Stimulated activated CD4-positive, alpha-beta T cell treated with anti-CD3 and anti-CD28 coated beads, TNF-alpha, amount 100 ng/mL, for 24 hours (primary cell): ENCODE measurements around the gene KAT8.
A peak's percentile ranks its signal among the peaks of the same experiment; 100 is the strongest.
"Not testable (repeated sequence)": the region's sequence is repeated elsewhere in the genome, so short reads cannot be mapped to it uniquely, and the experiment has no call there.

Experiments used
- DNase-seq, 3 experiments: peaks; one replicate each; pipeline ENCODE4 v3.0.0-alpha.2; 2020; ENCODE audit warnings: low read depth in 3 of 3

KAT8 gene

DNA sequence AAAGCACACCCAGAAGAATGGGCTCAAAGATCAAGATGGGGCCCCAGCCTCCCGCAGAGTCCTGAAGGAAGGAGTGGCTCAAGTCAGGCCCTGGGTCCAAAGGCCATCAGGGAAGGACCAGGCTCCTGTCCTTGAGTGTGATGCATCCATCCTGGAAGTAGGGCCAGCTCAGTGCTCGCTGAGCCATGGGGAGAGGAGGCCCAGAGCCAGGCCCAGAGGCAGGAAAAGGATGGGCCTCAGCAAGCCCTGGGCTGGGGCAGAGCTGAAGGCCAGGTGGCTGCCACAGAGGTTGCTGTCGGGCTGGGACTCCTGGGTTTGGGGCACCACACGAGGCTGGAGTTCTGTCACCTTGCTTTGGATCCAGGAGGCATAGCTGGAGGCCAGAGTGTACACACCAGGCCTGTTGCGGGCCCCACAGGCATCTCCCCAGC is 14.4 kb downstream of the KAT8 start:
- DNase-seq = no peak

DNA sequence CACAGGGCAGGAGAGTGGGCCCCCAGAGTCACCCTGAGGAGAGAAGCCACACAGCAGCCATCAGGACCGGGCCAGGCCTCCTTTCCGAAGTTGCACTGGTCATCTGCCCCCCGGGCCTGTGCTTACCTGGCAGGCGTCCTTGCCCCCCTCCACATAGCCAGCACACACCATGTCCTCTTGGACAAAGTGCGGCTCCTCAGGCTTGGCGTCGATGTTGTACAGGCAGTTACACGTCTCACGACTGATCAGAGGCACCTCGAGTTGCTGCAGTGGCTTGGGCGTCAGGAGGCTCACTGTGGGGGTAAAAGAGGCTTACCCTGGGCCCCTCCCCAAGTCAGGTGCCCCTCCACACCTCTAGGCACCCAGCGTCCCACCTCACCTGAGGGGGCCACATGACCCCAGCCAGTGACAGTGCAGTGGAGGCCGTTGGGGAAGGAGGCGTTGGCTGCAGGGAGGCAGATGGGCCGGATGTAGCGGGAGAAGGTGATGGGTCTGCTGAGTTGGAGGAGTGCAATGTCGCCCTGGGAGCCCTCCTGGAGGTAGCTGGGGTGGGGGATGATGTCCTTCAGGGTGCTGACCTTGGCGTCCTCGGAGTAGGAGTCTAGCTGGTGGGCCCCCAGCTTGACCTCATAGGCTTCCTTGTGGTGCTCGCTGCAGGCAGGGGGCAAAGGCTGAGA is 15.0 kb downstream of the KAT8 start:
- no peak for DNase-seq

- no peak for DNase-seq
These were observed 15.6 kb downstream of the KAT8 start for GRCh38 chr16:31133046-31133501.

GRCh38 chr16:31134091-31134571 is 16.7 kb downstream of the KAT8 start:
- DNase-seq = no peak

GRCh38 chr16:31134625-31135534 is 17.4 kb downstream of the KAT8 start:
- no peak for DNase-seq

- no peak for DNase-seq
These were observed 18.2 kb downstream of the KAT8 start, which contains the start of gene PRSS8 for GRCh38 chr16:31135535-31136286. Gene PRSS8, minus strand, starts transcription at chr16:31135727. Its CDS starts 229 bp downstream, at chr16:31135498.

GRCh38 chr16:31136287-31136662 is 18.8 kb downstream of the KAT8 start:
- no peak for DNase-seq

DNA sequence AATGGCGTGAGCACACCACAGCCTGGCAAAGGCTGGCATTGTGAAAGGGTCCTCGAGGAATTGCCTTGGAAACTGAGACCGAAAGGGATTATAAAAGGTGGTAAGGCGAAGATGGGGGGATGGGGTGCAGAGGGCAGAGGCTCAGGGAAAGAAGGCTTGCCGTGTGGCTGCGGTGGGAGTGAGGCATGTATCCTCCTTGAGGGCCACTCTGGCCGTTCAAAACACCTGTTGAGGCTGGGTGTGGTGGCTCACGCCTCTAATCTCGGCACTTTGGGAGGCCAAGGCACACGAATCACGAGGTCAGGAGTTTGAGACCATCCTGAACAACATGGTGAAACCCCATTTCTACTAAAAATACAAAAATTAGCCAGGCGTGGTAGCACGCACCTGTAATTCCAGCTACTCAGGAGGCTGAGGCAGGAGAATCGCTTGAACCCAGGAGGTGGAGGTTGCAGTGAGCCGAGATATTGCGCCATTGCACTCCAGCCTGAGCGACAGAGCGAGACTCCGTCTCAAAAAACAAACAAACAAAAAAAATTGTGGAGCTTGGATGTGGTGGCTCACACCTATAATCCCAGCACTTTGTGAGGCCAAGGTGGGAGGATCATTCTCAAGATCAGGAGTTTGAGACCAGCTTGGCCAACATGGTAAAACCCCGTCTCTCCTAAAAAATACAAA is 19.5 kb downstream of the KAT8 start:
- not testable (repeated sequence) for DNase-seq

DNA sequence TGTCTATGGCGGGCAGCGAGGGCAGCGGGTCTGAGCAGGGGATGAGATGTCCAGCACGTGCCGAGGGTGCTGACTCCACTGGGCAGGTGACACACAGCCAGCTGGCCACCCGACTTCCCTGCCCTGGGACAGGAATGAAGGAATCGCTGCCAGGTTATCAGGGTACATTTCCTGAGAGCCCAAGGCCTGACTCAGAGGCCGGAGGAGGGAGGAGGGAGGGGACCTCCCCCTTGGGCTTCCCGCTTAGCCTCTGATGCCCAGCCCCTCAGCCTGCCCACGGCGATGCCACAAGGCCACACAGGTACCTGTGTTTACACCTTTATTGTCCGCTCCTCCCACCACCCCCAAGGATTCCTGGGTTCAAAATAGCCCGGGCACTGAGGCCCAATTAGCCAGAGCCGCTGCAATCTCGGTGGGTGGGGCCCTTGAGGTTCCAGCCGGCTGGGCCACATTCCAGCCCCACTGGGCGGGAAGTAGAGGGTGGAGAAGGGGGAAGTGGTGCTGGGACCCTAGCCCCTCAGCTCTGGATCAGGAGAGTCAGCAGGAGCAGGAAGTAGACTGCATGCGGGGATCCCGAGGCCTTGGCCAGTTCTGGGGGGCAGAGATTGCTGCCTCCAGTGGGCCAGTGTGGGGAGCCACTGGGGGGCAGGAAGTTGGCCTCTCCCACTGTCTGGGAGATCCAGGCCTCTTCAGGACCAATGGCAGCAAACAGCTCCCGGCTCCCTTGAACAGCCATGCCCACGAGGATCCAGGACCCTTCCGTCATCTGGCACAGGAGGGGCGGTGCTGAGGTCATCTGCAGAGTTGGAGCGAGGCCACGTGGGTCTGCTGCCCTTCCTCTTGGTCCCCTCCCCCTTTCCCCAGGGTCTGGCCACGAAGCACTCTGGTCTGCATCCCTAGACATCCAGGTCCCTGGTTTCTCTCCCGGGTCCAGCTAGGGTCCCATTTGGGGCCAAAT is 21.4 kb downstream of the KAT8 start:
- DNase-seq = no peak

DNA sequence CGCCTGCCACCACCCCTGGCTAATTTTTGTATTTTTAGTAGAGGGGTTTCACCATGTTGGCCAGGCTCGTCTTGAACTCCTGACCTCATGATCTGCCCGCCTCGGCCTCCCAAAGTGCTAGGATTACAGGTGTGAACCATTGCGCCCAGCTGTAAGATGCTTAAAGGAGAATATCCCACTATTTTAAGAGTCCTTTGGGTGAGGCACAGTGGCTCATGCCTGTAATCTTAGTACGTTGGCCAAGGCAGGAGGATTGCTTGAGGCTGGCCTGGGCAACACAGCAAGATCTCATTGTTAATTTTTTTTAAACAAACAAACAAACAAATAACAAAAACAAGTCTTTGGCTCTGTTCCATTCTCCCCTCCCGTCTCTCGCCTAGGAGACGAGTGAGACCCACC is 23.6 kb downstream of the KAT8 start:
- DNase-seq = not testable (repeated sequence)

- DNase-seq = no peak
These were observed 24.1 kb downstream of the KAT8 start for GRCh38 chr16:31141489-31142108.

DNA sequence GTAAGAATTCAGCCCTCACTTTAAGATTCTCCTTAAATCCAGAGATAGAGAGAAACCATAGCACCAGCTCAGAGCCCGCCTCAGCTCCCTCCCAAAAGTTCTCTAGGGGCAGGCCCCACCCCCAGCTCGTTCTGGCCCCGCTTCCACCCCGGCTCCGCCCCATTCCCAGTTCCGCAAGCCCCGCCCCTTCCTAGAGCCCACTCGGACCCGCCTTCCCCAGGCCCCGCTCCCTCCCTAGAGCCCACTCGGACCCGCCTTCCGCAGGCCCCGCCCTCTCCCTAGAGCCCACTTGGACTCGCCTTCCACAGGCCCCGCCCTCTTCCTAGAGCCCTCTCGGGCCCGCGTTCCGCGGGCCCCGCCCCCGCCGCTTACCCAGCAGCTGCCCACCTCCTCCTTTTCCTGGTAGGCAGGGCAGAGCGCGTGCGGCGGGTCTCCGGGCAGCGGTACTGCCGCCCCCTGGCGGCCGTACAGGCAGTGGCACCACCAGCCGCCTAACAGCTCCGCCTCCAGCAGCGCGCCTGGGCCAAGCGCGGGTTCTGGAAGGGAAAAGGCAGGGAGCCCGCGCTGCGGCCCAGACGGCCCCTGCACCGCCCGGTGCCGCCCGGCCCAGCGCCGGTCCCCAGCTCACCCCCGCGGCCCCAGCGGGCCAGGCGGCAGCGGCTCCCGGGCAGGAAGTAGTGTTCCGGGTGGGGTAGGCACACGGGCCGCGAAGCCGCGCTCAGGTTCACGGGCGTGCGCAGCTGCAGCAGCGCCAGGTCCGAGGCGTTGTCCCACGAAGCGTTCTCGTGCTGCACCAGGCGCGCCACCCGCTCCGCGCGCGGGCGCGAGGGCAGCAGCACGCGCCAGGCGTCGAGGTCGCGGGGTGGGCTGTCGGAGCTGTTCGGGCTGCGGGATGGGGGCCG is 24.9 kb downstream of the KAT8 start:
- peak; percentile 96 to 99 (median 98) for DNase-seq

- DNase-seq = no peak
These were observed 25.7 kb downstream of the KAT8 start for GRCh38 chr16:31143011-31143693.

GRCh38 chr16:31143694-31144148 is 26.3 kb downstream of the KAT8 start:
- DNase-seq = no peak

DNA sequence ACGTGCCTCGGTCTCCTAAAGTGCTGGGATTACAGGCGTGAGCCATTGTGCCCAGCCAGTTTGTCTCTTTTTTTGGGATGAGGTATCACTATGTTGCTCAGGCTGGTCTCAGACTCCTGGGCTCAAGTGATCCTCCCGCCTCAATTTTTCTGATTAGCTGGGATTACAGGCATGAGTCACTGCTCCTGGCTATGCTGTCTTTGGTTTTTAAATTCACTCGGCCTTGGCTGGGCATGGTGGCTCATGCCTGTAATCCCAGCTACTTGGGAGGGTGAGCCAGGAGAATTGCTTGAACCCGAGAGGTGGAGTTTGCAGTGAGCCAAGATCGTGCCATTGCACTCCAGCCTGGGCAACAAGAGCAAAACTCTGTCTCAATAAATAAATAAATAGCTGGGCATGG is 27.0 kb downstream of the KAT8 start:
- DNase-seq = not testable (repeated sequence)

DNA sequence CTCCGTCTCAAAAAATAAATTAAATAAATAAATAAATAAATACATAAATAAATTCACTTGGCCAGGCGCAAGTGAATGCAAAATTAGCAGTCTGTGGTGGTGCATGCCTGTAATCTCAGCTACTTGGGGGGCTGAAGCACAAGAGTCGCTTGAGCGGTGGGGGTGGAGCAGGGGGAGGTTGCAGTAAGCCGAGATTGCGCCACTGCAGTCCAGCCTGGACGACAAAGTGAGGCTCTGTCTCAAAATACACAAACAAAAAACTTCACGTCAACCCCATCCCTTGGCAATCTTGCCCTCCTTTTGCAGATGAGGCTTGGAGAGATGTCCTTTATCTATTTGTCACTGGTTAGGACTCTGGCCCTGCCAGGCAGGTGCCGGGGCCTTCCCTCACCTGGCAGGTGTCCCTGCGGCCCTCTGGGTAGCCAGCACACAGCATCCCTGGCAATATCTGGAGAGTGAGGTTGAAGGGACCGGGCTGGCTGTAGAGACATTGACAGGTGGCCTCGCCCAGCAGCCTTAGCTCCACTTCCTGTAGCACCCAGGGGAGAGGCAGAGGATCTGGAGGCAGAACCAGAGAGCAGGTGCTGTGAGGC is 28.0 kb downstream of the KAT8 start:
- no peak for DNase-seq

GRCh38 chr16:31147574-31147973 is 30.1 kb downstream of the KAT8 start:
- DNase-seq = no peak
